Measurements from ENCODE around the gene ABHD16B.

The ABHD16B gene

DNA sequence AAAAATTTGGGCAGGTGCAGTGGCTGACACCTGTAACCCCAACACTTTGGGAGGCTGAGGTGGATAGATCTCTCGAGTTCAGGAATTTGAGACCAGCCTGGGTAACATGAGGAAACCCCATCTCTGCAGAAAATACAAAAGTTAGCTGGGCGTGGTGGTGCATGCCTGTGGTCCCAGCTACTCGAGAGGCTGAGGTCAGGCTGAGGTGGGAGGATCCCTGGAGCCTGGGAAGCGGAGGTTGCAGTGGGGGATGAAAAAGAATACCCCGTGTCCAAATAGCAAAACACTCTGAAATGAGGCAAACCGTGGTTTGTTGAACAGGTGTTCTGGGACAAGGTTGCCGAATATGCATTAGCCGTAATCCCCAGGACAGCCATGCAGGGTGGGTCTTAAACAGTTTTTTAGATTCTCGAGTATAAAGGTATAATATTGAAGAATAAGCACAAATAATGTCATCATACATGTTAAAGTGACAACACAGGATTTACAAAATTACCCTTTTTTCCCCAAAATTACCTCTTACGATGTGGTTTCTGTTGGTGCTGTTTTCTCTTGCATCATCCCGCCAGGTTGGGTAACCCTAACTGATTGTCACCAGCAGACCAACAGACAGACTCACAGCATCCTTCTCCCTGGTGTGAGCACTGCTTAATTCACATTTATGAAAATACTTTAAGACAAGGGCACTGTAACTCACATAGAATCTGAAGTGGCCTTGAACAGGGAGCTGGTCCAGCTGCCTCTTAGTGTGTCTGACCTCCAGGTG, 42.7 kb downstream of the ABHD16B start:
- no peak overlapping the region for H3K27ac ChIP-seq (ENCODE audit: low read depth, low read length)
- H3K27me3 ChIP-seq (ENCODE audit: control insufficient read depth in 5 of 5, insufficient read depth in 4 of 5, low read length in 5 of 5) = no peaks in the 10 kb centered on the region
- peak overlapping the region in 1 of 5 donors; percentile 30 for H3K9ac ChIP-seq (ENCODE audit: low read length in 5 of 5)
- peaks cover 0 to 12% (median 0%) of the 10 kb centered on the region in 5 donors for H3K36me3 ChIP-seq (ENCODE audit: control insufficient read depth in 5 of 5, insufficient read depth in 5 of 5, low read length in 5 of 5)
- peaks cover 0 to 30% (median 9%) of the 10 kb centered on the region in 5 donors for H3K4me1 ChIP-seq (ENCODE audit: control insufficient read depth in 5 of 5, insufficient read depth in 5 of 5, low read length in 5 of 5)
- H3K9me3 ChIP-seq (ENCODE audit: control insufficient read depth in 5 of 5, low read length in 5 of 5) = no peaks in the 10 kb centered on the region
- no peak overlapping the region for H3K4me3 ChIP-seq (ENCODE audit: low read depth in 1 of 5, low read length in 5 of 5)

DNA sequence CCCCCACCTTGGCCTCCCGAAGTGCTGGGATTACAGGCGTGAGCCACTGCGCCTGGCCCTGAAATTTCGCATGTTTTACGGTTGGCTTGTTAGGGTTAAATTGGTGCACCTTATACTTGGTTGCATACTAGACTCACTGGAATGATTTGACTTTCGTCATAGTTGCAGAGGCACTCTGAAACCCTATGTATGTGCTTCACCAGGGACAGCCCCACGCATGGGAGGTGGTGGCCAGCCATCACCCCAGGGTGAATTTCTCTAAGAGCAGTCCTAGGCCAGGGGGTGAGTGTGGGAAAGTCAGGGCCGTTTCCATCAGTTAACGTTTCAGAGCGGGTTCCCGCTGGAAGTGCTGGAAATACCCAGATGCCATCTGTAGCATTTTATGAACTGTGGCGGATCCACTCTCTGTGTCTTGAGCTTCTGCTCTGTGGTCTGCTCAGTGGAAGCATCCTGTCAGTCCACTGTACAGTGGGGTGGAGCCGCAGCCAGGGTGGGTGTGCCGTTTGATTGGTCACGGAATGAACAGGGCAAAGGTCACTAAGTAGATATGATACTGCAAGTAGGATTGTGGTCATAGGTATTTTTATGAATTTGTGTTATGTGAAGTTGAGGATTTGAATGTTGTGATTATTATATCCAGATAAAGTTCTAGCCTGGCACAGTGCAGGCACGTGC, 46.8 kb downstream of the ABHD16B start:
- H3K9ac ChIP-seq (ENCODE audit: low read length in 5 of 5) = no peak overlapping the region

DNA sequence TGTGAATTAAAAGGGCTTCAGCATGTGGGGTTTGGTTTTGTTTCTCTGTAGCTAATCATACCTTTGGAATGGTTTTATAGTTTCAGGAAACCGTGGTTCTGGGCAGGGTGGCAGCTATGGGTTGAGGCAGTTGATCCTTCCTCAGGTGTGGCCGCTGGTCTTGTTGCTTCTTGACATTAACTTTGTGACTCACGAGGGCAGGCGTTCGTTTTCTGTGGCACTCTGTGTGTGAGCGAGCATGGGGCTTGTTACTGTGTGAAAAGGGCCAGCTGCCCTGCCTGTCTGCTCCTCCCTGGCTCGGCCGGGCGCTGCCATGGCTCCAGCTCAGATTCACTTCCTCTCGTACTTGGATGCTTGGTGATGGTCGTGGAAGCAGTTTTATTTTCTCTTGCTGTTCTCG, 49.9 kb downstream of the ABHD16B start:
- peaks cover 0 to 4% (median 2%) of the 10 kb centered on the region in 5 donors for H3K36me3 ChIP-seq (ENCODE audit: control insufficient read depth in 5 of 5, insufficient read depth in 5 of 5, low read length in 5 of 5)
- H3K27me3 ChIP-seq (ENCODE audit: control insufficient read depth in 5 of 5, insufficient read depth in 4 of 5, low read length in 5 of 5) = no peaks in the 10 kb centered on the region
- H3K4me1 ChIP-seq (ENCODE audit: control insufficient read depth in 5 of 5, insufficient read depth in 5 of 5, low read length in 5 of 5) = peaks cover 0 to 20% (median 10%) of the 10 kb centered on the region in 5 donors
- no peak overlapping the region for H3K27ac ChIP-seq (ENCODE audit: low read depth, low read length)
- H3K9me3 ChIP-seq (ENCODE audit: control insufficient read depth in 5 of 5, low read length in 5 of 5) = no peaks in the 10 kb centered on the region
- no peak overlapping the region for H3K4me3 ChIP-seq (ENCODE audit: low read depth in 1 of 5, low read length in 5 of 5)
- no peak overlapping the region for H3K9ac ChIP-seq (ENCODE audit: low read length in 5 of 5)

More for the DNA sequence above, 46.8 kb downstream of the ABHD16B start:
- no peaks in the 10 kb centered on the region for H3K9me3 ChIP-seq (ENCODE audit: control insufficient read depth in 5 of 5, low read length in 5 of 5)
- H3K36me3 ChIP-seq (ENCODE audit: control insufficient read depth in 5 of 5, insufficient read depth in 5 of 5, low read length in 5 of 5) = peaks cover 0 to 4% (median 0%) of the 10 kb centered on the region in 5 donors
- no peak overlapping the region for H3K27ac ChIP-seq (ENCODE audit: low read depth, low read length)
- no peak overlapping the region for H3K4me3 ChIP-seq (ENCODE audit: low read depth in 1 of 5, low read length in 5 of 5)
- H3K27me3 ChIP-seq (ENCODE audit: control insufficient read depth in 5 of 5, insufficient read depth in 4 of 5, low read length in 5 of 5) = no peaks in the 10 kb centered on the region
- peaks cover 0 to 20% (median 10%) of the 10 kb centered on the region in 5 donors for H3K4me1 ChIP-seq (ENCODE audit: control insufficient read depth in 5 of 5, insufficient read depth in 5 of 5, low read length in 5 of 5)

All from subcutaneous abdominal adipose tissue (tissue), 5 donors.